HG02623 (cell line): ENCODE measurements around the gene PSPH.
"Not testable (repeated sequence)": the region's sequence is repeated elsewhere in the genome, so short reads cannot be mapped to it uniquely, and the experiment has no call there.

Source experiments
- ATAC-seq: cut with Tn5 transposase; IDR thresholded peaks from one replicate; pipeline ENCODE4 v1.9.1; 2021; ENCODE audit warnings: moderate library complexity; ENCODE audit not compliant: unreplicated experiment

The PSPH gene

DNA sequence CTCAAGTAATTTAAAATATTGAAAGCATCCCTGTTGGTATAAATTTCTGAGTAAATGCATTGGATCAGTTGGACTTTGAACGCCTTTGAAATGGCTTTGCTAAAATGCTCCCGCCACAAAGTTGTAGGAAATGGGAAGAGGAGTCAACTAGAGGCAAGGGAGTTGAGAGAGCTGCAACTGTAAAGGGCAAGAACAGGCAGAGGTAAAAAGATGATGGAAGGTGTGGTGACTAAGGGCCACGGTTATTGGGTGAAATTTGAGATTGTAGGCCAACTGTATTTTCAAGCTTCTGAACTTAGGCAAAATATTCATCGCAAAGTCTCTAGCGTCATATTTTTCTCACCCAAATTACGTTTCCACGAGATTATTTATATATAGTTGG, 12.2 kb upstream of the PSPH start:
- ATAC-seq = no peak

DNA sequence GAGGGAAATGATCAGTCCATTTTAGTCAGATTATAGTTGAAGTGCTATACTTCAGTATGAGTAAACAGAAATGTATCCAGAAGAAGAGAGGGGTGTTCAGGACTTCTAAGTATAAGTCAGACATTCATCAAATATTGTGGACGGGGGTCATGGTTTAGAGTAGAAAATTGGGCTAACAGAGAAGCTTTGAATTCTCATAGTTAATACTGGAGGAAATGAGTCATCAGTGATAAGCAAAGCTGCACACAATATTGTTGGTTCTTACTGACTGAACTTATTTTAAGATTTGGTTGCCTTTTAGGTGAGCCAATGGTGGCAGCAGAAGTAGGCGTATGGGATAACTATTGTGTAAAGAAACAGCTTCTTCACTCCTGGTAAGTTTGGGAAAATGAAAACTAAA, 11.1 kb upstream of the PSPH start:
- ATAC-seq = no peak

DNA sequence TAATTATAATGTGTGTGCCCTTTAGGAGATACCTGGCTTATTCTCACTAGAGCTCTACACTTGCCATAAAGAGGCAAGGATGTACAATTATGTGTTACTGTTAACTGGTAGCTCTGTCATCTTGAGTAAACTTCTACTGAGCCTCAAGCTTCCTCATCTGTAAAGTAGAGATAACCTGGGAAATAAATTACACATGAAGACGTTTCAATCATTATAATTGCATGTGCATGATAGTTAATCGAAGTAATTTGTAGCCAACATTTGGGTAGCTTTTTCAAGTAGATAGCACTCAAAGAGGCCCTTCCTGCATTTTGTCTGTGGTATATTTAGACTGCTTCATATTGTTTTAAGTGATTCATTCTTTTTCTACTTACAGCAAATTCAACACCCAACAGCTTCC, 2.7 kb upstream of the PSPH start:
- ATAC-seq = no peak

DNA sequence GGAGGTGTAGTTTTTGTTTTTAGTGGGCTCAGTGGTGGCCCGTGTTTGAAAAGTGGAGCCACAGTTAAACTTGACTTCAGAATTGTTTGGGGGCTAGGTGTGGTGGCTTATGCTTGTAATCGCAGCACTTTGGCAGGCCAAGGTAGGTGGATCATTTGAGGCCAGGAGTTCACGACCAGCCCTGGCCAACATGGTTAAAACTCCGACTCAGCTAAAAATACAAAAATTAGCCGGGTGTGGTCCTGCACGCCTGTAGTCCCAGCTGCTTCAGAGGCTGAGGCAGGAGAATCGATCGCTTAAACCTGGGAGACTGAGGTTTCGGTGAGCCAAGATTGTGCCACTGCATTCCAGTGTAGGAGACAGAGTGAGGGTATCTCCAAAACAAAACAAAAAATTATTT, 2.1 kb upstream of the PSPH start:
- ATAC-seq = no peak

DNA sequence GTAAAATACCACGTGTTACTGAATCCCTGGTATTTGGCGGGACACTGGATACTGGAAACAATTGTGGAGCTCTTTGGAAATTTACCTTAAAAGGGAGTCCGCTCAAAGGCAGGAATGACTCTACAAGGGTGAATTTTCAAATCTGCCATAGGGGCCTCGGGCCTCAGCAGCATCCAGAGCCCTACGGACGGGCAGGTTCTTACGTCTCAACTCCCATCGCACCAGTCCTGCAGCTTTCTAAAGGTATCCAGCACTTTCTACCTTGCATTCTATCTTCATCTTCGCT, 248 bp downstream of the PSPH start:
- no peak for ATAC-seq

DNA sequence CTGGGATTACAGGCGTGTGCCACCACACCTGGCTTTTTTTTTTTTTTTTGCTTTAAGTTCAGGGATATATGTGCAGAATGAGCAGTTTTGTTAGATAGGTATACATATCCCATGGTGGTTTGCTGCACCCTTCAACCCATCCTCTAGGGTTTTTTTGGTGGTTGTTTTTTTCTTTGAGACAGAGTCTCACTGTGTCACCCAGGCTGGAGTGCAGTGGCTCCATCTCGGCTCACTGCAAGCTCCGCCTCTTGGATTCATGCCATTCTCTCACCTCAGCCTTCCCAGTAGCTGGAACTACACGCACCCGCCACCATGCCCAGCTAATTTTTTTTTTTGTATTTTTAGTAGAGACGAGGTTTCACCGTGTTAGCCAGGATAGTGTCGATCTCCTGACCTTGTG, 2.5 kb downstream of the PSPH start:
- not testable (repeated sequence) for ATAC-seq

DNA sequence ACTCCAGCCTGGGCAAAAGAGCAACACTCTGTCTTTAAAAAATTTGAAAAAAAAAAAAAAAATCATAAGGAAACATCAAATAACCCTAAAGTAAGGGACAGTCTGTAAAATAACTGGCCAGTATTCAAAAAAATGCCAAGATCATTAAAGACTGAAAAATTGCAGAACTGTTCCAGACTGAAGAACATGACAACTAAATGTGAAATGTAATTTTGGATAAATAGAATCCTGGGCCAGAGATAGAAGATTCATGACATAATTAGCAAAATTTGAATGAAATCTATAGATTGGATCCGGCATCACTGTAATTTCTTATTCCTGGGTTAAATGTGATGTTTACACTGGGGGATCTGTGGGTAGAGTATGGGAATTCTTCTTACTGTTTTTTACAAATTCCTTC, 3.0 kb downstream of the PSPH start:
- ATAC-seq = no peak

DNA sequence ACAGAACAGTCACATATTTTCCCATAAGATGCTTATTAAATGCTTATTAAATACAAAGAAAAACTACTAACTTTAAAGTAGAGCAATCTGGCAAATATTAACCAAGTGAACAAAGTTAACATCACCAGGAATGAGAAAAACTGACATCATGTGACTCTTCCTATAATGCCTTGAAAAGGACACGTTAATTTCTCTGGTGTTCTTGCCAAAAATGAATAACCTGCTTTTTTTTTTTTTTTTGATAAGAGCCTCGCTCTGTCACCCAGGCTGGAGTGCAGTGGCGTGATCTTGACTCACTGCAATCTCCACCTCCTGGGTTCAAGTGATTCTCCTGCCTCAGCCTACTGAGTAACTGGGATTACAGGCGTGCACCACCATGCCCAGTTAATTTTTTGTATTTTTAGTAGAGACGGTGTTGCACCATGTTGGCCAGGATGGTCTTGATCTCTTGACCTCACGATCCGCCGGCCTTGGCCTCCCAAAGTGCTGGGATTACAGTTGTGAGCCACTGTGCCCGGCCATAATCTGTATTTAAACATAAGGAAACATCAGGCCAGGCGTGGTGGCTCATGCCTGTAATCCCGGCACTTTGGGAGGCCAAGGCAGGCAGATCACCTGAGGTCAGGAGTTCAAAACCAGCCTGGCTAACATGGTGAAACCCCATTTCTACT, 3.7 kb downstream of the PSPH start:
- not testable (repeated sequence) for ATAC-seq

DNA sequence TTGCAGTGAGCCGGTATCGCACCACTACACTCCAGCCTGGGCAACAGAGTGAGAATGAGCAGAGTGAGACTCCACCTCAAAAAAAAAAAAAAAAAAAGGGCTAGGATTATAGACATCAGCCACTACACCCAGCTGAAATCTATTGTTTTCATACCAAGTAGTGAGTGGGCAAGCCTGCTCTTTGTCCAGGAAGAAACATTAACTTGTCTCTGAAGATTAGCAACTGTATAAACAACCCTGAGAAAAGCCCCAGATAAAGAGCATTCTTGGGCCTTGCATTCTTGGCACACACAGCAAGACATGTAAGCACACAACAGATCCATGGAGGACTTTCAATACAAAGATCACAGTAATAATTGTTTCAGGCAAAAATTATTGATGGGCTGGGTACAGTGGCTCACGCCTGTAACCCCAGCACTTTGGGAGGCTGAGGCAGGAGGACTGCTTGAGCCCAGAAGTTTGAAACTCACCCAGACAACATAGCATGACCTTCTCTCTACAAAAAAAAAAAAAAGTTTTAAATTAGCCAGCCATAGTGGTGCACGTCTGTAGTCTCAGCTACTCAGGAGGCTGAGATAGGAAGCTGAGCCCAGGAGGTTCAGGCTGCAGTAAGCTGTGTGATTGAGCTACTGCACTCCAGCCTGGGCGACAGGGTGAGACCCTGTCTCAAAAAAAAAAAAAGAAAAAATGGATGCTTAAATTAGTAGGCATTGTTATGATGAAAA, 4.4 kb downstream of the PSPH start:
- ATAC-seq = no peak

DNA sequence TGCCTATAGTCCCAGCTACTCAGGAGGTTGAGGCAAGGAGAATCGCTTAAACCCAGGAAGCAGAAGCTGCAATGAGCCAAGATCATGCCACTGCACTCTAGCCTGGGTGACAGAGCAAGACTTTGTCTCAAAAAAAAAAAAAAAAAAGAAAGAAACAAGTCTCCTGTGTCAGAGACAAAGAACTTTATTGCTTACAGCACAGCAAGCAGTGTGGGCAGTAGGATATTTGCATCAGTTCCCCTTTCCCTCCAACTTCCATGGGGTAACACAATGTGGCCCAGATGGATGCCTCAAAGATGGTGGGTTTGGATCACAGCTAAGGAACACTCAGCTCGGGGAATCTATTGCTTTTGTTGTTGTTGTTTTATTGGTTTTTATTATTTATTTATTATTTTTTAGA, 5.5 kb downstream of the PSPH start:
- not testable (repeated sequence) for ATAC-seq

DNA sequence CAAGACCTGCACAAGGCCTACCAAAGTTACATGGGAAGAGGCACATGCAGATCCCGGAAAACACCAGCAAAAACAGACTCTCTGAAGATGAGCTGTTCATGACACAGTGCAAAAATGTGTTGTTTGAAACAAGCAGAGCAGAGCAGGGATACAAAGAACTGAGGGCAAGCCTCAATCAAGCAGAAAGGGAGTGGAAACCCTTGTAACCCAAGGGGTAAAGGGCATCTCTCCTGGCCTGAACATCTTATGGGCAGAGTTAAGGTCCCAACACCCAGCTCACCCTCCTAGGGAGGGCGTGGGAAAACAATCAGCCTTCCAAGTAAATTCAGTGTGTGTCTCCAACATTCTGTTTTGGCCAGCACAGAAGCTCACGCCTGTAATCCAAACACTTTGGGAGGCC, 10.5 kb downstream of the PSPH start:
- no peak for ATAC-seq

DNA sequence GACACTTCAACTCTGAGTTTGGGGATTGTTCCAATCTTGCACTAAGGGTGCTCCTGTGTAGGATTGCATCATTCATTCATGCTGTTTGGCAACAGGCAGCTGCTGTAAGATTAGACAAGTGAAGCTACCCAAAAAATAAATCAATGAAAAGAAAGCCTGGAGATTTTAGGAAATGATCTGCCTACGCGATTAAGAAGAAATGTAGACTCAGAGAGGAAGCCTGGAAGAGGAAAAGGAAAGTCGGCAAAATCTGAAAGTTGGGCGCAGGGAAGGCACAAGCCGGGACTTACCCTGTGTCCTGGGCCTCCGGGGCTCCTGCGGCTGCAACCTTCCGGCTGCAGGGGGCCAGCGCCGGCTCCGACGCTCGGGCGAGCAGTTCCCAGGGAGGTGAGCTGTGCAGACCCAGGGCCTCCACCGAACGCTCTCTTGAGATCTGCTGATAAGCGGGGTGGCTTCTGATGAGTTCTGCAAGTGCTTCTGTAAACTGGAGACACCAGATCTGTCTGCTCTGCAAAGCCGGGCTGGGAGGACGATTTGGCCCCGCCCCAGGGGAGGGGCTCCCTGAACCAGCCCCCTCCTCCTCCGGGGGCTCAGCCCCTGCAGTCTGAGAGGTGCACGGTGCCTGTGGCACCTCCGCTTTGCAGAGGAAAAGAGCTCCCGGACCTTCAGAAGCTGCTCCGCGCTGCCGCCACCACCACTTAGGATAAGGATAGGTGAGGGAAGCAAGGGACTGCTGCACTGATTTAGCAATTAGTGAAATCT, 17.4 kb downstream of the PSPH start:
- peak; percentile 98 for ATAC-seq

DNA sequence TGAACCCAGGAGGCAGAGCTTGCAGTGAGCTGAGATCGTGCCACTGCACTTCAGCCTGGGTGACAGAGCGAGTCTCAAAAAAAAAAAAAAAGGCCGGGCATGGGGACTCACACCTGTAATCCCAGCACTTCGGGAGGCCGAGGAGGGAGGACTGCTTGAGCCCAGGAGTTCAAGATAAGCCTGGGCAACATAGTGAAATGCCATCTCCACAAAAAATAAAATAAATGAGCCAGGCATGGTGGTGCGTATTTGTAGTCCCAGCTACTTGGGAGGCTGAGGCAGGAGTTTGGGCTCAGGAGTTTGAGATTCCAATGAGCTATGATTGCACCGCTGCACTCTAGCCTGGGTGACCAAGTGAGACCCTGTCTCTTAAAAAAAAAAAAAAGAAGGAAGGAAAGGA, 18.7 kb downstream of the PSPH start:
- ATAC-seq = not testable (repeated sequence)

DNA sequence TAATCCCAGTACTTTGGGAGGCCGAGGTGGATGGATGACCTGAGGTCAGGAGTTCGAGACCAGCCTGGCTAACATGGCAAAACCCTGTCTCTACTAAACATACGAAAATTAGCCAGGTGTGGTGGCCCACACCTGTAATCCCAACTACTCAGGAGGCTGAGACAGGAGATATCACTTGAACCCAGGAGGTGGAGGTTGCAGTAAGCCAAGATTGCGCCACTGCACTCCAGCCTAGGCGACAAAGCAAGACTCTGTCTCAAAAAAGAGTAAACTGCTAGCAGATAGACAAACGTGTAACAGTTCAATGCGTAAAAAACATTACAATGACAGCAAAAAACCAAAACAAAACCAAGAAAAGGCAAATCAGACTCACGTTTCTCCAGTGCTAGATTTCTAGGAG, 19.7 kb downstream of the PSPH start:
- not testable (repeated sequence) for ATAC-seq

DNA sequence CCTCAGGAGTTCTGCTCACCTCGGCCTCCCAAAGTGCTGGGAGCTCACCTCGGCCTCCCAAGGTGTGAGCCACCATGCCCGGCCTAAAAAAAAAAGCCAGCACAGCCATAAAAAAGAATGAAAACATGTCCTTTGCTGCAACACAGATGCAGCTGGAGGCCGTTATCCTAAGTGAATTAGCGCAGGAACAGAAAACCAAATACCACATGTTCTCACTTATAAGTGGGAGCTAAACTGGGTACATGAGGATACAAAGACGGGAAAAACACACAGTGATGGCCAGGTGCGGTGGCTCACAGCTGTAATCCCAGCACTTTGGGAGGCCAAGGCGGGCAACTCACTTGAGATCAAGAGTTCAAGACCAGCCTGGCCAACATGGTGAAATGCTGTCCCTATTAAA, 20.9 kb downstream of the PSPH start:
- ATAC-seq = no peak

DNA sequence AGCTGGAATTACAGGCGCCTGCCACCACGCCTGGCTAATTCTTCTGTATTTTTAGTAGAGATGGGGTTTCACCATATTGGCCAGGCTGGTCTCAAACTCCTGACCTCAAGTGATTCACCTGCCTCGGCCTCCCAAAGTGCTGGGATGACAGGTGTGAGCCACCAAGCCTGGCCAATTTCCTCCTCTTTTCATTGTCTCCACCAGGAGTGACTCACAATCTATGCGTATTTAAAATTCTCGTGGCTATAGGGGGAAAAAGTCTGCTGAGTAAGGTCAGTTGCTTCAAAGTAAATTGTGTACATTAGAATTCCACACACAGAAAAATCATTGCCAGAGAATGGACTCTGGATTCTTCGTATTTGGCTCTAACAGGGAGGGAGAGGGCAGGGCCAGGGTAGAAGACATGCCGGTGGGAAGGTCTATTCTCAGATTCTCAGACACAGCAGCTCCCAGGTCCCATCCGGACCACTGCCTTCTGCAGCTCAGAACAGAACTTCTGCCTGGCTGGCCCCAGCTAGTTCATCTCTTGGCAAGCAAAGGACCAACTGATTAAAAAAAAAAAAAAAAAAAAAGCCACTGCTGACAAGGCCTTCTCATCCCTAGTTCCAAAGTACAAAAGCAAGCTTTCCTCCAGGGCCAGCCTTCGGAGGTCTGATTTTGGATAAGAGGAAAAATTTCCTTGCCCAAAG, 22.2 kb downstream of the PSPH start:
- ATAC-seq = no peak

DNA sequence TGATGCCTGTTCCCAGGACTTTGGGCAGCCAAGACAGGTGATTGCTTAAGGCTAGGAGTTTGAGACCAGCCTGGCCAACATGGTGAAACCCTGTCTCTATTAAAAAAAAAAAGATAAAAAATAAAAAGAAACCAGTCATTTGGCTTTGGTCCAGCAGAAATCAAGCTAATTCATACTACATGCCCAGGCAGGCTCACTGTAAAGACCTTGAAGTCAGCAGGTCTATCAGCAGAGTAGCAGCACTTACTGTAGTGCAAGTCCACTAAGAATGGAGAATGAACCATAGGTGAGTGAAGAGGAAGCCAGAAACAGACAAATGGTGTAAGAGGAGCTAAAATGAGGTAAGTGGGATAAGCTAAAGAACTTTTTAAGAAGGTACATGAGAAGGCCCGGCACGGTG, 24.7 kb downstream of the PSPH start:
- no peak for ATAC-seq

DNA sequence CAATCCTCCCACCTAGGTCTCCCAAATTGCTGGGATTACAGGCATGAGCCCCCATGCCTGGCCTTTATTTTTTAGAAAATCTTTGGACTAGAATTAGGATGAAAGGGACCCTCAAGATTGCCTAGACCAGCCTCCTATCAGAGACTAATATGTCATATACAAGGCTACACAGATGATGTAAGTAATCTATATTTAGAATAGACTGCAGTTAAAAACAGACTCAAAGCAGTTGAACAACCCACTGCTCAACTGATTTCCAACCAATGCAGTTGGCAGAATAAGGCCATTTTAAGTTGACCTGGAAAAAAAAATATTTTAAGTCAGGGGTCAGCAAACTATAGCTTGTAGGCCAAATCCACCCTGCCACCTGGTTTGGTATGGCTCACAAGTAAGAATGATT, 27.7 kb downstream of the PSPH start:
- no peak for ATAC-seq

DNA sequence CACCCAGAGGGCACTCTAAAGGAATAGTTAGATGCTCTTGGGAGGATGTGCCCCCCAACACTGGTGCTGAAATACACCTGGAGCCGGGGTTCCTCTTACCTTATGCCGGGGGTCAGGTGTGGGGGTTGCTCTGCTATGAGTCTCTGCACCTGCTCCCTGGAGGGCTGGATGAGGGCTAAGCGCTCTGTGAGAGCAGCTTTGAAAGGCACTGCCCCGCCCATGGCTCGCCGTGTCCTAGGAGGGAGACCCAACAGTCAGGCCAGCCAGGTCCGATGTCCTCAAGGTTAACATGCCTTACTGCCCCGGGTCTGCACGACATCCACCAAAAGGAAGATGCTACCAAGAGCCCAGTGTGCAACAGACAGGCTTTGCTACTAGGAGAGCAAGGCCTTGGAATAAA, 31.7 kb downstream of the PSPH start:
- ATAC-seq = no peak

DNA sequence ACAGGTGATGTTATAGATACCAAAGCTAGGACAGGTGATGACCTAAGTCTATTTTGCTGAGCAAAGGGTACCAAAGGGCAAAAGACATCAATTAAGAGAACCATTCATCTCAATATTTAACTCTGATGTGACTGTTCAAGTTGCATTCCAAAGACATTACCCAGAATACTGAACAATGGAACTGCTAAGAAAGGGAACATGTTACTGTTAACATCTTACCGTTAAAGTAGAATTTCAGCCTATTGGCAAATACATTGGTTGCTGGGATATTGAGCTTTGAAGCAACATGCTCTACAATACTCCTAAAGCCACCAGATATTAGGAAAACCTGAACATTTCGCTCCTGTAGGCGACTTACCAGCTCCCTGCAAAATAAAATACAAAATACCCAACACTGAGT, 34.2 kb downstream of the PSPH start:
- ATAC-seq = not testable (repeated sequence)

DNA sequence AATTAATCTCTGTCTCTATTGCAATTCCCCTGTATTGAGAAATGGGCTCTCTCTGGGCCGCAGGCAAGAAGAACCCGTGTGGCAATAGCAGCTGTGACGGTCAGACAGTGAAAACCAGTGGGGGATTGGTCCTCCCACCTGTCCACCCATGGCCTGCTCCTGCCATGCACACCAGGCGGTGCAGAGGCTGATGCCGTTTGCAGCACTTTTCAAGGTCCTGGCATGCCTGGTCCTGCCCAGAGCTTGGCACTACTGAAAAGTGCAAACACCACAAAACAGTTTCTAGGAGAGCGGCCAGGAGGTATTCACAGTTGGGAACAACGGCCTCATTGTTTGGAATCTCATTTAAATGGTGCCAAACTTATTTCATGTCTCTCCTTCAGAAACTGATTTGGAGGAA, 41.5 kb downstream of the PSPH start:
- ATAC-seq = no peak

DNA sequence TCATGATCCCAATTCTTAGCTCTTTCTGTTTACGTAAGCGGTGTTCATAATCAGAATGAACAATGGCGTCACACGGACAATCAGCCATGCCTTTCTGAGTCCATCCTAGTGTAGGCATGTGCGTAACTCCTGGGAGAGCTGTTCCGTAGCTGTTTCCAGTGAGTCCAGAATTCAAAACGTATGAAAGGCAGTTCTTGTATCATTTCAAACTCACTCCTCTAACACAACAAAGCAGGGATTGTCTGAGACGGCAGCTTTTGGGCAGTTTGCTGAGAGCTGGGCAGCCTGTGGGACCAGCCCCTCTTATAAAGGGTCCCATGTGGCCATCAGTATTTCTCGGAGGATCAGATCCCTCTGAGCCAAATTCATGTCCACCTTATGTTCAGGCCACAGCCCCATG, 43.4 kb downstream of the PSPH start:
- no peak for ATAC-seq
